ENCODE data around the gene QSOX2. TPM values are rescaled to one million over a fixed set of nuclear protein-coding genes. Genes with fewer than 3 reads are reported as not detected.

Gene QSOX2
- total and polyA plus RNA-seq, 2 experiments from 2014 or later, result 9.2 to 29.2 TPM

GRCh38 chr9:136159851-136160250 is 85.8 kb downstream of the QSOX2 start:
- DNase-seq (ENCODE audit: low spot score) (no peak), ATAC-seq (no peak)
- no peaks in the 10 kb centered on the region for H3K9me2 ChIP-seq (ENCODE audit: insufficient read depth)
- H3K4me3 Mint-ChIP-seq, result no peak overlapping the region
- H3K9me3 Mint-ChIP-seq, result peaks cover 20% of the 10 kb centered on the region
- H3F3A ChIP-seq (replicated peaks; ENCODE audit: low read depth), result no peaks in the 10 kb centered on the region
- H3K4me3 ChIP-seq, result no peak overlapping the region
- H3K4me2 ChIP-seq, result no peak overlapping the region
- no peak for TF ChIP-seq EZH2phosphoT487 (IDR thresholded peaks at IDR 0.05; ENCODE audit: unreplicated experiment)
- TF ChIP-seq JUNB (IDR thresholded peaks at IDR 0.05; ENCODE audit: unreplicated experiment), result no peak
- TF ChIP-seq ZNF114 (CRISPR knock-in tag; IDR thresholded peaks at IDR 0.05), result no peak
- no peak for TF ChIP-seq POLR2AphosphoS5 (IDR thresholded peaks at IDR 0.05; ENCODE audit: low read depth)
- TF ChIP-seq ZNF331 (CRISPR knock-in tag; IDR thresholded peaks at IDR 0.05; ENCODE audit: low read depth), result no peak
- TF ChIP-seq, protein P1, sequence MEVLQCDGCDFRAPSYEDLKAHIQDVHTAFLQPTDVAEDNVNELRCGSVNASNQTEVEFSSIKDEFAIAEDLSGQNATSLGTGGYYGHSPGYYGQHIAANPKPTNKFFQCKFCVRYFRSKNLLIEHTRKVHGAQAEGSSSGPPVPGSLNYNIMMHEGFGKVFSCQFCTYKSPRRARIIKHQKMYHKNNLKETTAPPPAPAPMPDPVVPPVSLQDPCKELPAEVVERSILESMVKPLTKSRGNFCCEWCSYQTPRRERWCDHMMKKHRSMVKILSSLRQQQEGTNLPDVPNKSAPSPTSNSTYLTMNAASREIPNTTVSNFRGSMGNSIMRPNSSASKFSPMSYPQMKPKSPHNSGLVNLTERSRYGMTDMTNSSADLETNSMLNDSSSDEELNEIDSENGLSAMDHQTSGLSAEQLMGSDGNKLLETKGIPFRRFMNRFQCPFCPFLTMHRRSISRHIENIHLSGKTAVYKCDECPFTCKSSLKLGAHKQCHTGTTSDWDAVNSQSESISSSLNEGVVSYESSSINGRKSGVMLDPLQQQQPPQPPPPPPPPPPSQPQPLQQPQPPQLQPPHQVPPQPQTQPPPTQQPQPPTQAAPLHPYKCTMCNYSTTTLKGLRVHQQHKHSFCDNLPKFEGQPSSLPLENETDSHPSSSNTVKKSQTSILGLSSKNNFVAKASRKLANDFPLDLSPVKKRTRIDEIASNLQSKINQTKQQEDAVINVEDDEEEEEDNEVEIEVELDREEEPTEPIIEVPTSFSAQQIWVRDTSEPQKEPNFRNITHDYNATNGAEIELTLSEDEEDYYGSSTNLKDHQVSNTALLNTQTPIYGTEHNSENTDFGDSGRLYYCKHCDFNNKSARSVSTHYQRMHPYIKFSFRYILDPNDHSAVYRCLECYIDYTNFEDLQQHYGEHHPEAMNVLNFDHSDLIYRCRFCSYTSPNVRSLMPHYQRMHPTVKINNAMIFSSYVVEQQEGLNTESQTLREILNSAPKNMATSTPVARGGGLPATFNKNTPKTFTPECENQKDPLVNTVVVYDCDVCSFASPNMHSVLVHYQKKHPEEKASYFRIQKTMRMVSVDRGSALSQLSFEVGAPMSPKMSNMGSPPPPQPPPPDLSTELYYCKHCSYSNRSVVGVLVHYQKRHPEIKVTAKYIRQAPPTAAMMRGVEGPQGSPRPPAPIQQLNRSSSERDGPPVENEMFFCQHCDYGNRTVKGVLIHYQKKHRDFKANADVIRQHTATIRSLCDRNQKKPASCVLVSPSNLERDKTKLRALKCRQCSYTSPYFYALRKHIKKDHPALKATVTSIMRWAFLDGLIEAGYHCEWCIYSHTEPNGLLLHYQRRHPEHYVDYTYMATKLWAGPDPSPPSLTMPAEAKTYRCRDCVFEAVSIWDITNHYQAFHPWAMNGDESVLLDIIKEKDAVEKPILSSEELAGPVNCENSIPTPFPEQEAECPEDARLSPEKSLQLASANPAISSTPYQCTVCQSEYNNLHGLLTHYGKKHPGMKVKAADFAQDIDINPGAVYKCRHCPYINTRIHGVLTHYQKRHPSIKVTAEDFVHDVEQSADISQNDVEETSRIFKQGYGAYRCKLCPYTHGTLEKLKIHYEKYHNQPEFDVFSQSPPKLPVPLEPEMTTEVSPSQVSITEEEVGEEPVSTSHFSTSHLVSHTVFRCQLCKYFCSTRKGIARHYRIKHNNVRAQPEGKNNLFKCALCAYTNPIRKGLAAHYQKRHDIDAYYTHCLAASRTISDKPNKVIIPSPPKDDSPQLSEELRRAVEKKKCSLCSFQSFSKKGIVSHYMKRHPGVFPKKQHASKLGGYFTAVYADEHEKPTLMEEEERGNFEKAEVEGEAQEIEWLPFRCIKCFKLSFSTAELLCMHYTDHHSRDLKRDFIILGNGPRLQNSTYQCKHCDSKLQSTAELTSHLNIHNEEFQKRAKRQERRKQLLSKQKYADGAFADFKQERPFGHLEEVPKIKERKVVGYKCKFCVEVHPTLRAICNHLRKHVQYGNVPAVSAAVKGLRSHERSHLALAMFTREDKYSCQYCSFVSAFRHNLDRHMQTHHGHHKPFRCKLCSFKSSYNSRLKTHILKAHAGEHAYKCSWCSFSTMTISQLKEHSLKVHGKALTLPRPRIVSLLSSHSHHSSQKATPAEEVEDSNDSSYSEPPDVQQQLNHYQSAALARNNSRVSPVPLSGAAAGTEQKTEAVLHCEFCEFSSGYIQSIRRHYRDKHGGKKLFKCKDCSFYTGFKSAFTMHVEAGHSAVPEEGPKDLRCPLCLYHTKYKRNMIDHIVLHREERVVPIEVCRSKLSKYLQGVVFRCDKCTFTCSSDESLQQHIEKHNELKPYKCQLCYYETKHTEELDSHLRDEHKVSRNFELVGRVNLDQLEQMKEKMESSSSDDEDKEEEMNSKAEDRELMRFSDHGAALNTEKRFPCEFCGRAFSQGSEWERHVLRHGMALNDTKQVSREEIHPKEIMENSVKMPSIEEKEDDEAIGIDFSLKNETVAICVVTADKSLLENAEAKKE (CRISPR knock-in tag; IDR thresholded peaks at IDR 0.05), result no peak
- peaks cover 2% of the 10 kb centered on the region; the same call in 1 of the 3 replicates for H3K36me3 Mint-ChIP-seq (ENCODE audit: low read depth)
- H3K4me1 ChIP-seq (ENCODE audit: insufficient read depth), result no peaks in the 10 kb centered on the region; the same call in 1 of the 2 replicates
- H3K36me3 ChIP-seq (ENCODE audit: insufficient read depth), result no peaks in the 10 kb centered on the region
- H3K79me2 ChIP-seq (replicated peaks; ENCODE audit: insufficient read depth), result no peaks in the 10 kb centered on the region
- H4K20me1 ChIP-seq (replicated peaks; ENCODE audit: insufficient read depth), result no peaks in the 10 kb centered on the region
- H3K27me3 Mint-ChIP-seq (ENCODE audit: insufficient read depth, low read depth, poor library complexity), result peaks cover 2% of the 10 kb centered on the region
- no peaks in the 10 kb centered on the region for H3K27me3 ChIP-seq (ENCODE audit: insufficient read depth)
- H3K27ac Mint-ChIP-seq, result no peak overlapping the region
- no peak overlapping the region for H2AFZ ChIP-seq
- peaks cover 15% of the 10 kb centered on the region for H3K4me1 Mint-ChIP-seq
- no peak overlapping the region for H3K27ac ChIP-seq (ENCODE audit: low read depth)
